Left forelimb (tissue), 1 donor: Measurements from ENCODE around the gene SMARCD1.
"Not testable (repeated sequence)": the region's sequence is repeated elsewhere in the genome, so short reads cannot be mapped to it uniquely, and the experiment has no call there.

Experiments used
- DNase-seq: peaks from one replicate; pipeline ENCODE4 v3.0.0-alpha.2; 2018; ENCODE audit warnings: low spot score

Gene SMARCD1

DNA sequence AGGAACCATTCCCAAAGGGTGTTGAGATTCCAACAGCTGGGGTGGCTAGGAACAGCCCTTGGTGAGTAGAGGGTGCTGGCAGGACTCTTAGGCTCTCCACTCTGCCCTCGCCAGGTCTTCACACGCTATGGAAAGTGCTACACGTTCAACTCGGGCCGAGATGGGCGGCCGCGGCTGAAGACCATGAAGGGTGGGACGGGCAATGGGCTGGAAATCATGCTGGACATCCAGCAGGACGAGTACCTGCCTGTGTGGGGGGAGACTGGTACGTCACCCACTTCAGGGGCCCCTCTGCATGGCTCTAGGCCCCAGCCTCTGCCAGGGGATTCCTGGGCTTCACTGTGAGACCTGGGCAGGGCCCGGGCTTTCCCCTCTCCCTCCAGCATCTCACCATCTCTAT, 8.0 kb upstream of the SMARCD1 start:
- no peak for DNase-seq

DNA sequence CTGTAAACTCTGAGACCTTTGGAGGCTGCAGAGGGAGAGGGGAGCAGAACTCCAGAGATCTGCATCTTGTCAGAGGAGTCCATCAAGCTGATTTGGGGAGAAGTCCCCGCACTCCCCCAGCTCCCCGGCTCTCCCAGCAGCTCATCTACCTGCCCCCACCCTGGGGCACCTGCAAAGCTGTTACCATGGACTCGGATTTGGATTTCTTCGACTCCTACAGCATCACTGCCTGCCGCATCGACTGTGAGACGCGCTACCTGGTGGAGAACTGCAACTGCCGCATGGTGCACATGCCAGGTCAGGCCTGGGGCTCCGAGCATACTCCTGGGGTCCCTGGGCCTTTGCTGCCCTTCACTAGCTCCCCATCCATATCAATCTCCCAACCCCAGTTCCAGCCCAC, 6.9 kb upstream of the SMARCD1 start:
- DNase-seq = no peak

DNA sequence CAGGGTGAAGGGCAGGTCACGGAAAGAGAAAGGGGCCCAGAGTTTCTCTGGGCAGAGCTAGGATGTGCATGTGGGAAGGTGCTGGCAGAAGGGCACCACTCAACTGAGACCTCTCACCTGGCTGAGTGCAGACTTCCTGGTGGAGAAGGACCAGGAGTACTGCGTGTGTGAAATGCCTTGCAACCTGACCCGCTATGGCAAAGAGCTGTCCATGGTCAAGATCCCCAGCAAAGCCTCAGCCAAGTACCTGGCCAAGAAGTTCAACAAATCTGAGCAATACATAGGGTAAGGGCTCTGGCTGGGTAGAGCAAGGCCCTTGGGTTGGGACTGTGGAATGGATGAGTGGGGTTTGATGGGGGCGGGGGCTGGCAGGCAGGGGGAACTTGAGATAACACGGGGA, 5.4 kb upstream of the SMARCD1 start:
- DNase-seq = no peak

DNA sequence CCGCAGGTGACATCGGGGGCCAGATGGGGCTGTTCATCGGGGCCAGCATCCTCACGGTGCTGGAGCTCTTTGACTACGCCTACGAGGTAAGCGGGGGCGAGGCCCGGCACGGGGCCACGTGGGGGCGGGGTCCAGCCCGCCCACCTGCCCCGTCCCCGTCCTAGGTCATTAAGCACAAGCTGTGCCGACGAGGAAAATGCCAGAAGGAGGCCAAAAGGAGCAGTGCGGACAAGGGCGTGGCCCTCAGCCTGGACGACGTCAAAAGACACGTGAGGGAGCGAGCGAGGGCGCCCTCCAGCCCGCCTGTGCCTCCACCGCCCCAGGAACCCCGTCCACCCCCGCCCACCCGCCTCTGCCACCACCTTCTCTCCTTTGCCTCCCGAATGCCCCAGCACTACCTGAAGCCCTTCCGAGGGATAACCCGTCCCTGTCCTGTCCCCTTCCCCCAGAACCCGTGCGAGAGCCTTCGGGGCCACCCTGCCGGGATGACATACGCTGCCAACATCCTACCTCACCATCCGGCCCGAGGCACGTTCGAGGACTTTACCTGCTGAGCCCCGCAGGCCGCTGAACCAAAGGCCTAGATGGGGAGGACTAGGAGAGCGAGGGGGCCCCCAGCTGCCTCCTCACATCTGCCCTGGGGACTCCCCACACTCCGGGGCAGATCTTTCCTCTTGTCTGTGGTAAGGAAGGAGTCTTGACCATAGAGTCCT, 3.9 kb upstream of the SMARCD1 start:
- no peak for DNase-seq

DNA sequence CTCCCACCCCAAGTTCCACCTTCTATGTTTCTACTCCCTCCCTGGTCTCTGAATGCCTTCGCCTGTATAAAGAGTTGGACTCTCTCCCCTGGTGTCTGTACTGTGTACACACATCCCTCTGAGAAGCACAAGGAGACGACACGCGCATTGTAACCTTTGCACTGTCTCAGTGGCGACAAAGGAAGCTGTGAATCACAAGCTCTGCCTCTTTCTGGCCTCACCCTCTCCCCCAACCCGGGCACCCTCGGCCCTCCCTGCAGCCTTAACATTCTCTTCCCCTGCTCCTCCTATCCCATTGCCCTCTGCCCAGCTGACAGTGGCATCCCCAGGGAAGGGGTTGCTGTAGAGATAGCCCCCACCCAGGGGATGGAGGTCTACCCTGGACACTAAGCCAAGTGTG, 2.5 kb upstream of the SMARCD1 start:
- DNase-seq = no peak

DNA sequence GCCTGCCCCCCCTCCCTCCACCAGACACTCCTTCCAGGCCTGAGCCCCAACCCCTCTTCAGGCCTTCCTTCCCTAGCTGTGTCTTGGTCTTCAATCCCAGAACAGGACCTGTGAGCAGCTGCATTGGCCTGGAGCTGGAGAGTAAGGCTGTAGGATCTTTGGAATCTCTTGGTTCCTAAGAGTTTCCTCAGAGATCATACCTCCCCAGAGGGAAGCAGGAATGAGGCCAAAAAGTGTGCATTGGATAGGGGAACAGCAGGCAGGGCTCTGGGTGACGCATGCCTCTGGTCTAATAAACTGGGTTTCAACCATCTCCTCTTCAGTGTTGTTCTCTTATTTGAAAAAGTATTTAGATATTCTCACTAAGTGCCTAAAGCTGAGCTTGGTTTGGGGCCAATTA, 1.8 kb upstream of the SMARCD1 start:
- no peak for DNase-seq

DNA sequence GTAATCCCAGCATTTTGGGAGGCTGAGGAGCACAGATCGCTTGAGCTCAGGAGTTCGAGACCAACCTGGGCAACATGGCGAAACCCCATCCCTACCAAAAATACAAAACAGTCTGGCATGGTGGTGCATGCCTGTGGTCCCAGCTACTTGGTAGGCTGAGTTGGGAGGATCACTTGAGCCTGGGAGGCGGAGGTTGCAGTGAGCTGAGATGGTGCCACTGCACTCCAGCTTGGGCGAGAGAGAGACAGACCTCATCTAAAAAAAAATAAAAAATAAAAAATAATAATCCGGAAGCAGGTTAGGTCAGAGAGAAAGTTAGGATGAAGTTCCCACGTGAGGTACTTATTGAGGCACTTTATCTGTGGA, 750 bp upstream of the SMARCD1 start:
- not testable (repeated sequence) for DNase-seq

DNA sequence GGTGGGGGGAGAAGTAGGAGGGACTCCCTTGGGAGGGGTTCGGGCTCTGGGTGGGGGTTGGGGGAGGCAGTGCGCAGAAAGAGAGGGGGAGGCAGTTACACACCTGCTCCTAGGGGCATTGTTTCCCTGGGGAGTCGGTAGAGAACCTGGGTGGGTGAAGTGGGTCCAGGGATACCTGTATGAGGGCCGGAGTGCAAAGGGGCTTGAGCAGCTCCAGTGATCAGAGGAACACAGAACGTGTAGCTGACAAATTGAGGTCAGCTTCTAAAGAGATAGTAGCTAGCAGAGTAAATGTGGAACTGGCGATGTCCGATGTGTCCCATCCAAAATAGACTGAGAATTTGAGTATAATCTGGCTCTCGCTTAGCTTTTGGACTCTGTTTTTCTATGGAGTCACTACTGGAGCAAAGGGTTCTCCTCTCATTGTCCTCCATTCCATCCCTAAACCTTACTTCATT, 502 bp downstream of the SMARCD1 start:
- no peak for DNase-seq

DNA sequence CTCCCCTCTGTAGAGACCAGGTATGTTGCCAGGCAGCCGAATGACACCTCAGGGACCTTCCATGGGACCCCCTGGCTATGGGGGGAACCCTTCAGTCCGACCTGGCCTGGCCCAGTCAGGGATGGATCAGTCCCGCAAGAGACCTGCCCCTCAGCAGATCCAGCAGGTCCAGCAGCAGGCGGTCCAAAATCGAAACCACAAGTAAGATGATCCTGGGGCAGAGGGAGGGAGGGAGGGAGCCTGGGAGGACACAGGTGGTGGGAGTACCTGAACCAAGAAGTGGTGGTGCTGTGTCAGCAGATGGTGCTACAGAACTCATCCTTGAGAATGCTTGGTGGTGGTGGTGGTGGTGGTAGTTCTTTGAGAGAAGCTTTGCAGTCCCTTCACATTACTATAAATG, 1.0 kb downstream of the SMARCD1 start:
- DNase-seq = no peak

DNA sequence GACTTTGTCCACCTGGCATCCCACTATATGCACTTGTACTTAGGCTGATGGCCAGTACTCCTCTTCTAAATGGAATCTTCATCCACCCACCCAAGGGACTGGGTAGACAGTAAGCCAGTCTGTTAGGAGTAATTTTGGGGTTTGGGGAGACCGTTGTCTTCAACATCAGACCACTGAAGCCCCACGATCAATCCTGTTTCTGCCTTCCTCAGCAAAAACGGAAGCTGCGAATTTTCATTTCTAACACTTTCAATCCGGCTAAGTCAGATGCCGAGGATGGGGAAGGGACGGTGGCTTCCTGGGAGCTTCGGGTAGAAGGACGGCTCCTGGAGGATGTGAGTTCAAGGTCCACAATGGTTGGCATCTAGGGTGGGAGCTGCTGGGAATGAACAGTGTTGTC, 2.0 kb downstream of the SMARCD1 start:
- DNase-seq = no peak

DNA sequence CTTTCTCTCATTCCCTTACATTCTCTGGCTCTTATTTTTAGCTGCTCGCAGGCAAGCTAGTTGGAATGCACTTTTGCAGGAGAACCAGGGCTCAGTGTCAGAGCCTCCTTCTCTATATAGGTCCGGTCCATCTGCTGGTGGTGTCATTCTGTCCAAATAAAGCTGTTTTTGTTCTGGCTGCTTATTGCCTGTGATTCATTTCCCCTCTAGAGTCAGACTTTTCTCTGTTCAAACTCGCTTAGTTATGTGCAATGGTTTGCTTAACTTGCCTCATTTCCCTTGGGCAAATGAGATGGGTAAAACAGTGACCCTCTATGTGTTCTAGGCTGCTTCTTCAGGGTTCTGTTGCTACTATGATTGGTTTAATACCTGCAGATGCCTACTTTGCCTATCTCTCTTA, 2.9 kb downstream of the SMARCD1 start:
- DNase-seq = no peak

DNA sequence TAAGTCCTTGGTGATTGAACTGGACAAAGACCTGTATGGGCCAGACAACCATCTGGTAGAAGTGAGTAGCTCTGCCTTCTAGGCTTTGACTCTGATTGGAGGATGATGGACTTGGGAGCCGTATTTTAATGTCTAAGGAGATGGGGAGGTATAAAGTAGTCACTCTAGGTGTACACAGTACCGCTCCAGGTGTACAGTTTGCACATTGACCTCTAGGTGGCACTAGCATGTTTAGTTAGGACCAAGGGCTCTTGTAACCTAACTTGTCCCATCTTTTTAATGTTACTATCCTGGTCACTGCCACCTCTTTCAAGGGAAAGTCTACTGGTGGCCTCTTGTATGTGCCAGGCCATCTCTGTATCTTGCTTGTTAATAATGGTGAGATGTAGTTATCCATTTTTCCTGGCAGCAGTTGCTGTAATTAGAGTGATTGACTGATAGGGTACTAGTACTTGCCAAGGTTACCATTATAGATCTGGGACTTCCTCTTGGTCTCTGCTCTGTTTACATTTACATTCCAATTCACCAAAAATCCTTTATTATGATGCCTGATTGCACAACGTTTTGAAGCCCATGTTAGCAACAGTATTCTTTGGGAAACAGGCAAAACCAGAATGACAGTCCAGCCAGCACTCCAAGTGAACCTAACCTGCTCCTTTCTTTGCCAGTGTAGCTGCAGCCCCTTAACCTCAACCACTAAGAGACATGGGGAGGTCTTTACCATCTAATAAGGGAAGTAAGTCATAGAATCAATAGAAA, 3.6 kb downstream of the SMARCD1 start:
- DNase-seq = no peak

DNA sequence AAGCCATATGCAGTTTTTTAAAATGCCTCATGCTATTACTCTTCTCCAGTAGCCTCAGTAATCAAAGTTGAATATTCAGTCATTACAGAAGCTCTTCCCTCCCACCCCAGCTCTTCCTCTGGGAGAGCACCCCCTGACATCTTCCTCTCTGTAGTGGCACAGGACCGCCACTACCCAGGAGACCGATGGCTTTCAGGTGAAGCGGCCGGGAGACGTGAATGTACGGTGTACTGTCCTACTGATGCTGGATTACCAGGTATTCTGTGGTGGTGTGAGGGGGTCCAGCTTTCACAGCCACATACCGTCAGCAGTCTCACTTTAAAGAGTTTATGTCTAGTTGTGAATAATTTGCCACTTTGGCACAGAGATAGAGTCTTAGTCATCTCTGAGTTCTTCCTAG, 4.6 kb downstream of the SMARCD1 start:
- DNase-seq = no peak

DNA sequence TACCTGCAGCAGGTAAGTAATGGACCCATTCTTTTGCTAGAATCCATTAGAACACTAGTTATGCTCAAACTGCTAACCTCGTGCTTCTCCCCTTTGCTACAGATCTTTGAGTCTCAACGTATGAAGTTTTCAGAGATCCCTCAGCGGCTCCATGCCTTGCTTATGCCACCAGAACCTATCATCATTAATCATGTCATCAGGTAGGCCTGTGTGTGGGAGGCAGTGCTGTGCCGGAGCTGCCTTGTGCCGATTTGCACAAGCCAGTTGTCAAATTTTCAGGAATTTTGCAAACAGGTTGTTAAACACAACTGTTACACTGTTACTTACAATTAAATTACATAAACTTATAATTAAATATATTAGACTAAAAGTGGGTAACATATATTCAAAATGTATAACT, 5.2 kb downstream of the SMARCD1 start:
- no peak for DNase-seq

DNA sequence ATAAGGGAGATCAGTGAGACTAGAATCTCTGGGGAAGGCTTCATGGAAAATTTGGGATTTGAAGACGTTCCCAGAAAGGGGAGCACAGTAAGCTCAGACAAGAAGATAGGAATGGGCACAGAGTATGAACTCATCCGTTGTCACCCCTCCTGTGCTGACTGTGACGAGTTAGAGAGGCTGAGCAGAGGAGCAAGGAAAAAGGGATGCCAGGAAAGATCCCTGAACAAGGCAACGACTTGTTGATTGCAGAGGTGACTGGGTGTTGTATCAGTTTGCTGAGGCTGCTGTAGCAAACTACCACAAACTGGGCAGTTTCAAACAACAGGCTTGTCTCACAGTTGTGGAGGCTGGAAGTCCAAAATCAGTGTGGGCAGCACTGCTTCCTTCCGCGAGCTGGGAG, 12.8 kb downstream of the SMARCD1 start:
- no peak for DNase-seq

DNA sequence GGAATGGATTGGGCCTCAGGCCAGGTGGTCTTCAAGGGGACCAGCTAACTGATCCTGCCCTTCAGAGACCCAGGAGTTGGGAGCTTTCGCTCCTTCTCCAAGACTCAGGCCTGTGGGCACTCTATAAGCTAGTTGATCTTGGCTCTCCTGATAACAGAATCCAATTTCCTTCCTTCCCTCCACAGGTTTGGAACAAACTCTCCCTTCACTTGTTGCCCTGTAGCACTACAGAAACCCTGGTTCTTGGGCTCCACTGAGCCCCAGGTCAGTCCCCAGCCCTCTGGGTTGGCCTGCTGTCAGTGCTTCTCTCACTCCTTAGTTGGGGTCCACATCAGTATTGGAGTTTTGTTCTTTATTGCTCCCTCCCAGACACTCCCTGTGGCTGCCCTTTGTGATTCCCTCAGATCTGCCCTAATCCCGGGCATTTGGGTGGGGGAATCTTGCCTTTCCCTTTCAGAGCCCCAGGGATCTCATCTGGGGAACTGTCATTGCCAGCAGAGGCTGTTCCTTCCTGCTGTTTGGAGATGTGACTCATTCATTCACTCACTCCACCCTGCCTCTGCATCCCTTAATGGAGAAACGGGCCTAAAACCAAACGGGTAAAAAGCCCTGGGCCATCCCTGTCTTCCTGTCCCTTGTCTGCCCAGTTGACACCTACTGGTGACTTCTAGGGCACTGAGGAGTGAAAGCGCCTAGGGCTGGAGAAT, 14.3 kb downstream of the SMARCD1 start:
- no peak for DNase-seq

DNA sequence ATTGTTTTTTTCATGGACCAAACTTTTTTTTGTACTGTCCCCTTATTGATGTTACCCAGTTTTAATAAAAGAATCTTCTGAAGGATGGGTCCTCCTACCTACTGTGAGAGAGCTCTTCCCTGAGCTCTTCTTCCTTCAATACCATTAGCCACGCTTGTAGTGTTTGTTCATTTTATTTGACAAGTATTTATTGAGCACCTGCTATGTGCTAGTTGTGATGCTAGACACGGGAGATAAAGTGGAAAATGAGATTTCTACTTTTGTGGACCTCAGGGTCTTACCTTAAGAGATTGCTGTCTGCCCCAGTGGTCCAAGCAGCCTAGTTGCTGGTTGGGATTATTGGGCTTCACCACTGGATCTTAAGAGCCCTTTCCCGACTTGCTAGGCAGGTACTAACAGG, 15.4 kb downstream of the SMARCD1 start:
- DNase-seq = no peak

DNA sequence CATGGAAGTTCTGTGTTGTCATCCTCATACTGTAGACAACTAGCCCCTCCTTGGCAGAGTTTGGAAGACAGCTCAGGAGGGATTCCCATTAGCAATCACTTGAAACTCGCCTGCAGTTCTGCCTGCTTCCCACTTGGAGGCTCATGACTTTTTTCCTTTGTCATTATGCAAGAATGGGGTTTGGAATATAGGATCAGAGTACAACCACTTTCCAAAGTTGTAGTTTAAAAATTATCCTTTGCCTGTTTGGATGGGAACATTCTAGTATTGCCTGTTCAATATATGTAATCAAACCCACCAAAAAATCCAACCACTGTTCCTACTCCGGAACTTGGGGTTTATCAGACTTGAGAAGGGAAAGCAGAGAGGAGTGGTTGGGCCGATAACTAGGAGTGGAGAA, 16.5 kb downstream of the SMARCD1 start:
- DNase-seq = no peak

DNA sequence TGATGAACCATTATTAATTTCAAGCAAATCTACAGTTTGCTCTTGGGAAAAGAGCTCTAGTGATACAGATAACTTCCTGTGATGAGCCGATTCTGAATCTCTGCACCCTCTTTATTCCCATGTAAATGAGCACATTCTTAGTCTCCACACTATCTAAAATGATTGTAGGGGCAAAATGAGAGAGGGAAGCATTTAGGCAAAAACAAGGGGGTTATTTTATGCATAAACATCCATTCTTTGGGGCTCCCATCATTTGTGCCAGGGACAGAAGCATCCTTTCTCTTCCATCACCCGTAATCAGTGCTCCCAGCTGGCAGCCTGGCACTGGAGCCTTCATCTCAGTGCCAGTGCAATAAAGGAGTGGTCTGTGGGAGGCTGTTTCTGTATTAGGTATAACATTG, 17.0 kb downstream of the SMARCD1 start:
- no peak for DNase-seq

DNA sequence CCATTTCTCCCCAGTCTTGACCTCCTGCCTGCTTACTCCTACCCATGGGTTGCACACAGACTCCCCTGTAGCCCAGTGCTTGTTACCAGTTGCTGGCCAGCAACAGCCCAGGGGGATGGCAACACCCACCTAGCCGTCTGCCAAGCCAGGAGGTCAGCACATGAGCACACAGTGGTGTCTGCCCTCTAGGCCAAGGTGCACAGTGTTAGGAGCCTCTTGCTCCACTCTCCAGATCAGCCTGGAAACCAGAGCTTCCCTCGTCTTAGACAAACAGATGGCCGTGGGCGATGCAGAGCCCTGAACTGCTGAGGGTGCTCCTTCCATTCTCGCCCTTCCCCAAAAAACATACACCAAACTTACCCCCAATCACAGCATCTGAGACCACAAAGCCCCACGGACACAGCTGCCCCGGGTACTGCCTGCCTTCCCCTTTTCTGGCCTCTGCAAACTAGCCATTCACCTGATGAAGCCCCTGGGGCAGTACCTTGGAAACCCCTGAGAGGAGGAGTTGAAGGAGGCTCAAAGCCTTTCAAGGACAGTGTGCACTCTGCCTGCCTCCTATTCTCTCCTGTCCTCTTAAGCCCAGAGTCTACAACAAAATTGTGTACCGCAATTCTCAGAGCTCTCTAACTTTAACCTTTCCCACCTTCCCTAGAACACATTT, 17.6 kb downstream of the SMARCD1 start:
- DNase-seq = no peak

DNA sequence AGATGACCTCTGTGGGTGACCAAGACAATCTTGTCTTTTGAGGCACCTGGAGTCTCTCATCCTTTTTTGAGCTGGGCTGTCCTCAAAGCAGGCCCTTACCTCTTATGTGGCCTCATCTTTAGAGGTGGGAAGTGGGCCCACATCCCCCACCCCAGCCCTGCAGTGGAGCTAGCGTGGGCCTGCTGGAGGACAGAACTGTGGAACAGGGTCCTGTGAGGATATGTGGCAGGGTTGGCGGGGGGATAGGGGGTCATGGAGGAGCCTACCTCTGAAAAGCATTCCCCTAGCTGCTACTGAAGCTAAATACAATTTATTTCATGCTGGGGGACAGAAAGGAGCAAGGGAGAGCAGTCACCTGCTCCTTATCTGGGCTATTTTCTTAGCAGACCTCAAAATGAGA, 18.2 kb downstream of the SMARCD1 start:
- no peak for DNase-seq

DNA sequence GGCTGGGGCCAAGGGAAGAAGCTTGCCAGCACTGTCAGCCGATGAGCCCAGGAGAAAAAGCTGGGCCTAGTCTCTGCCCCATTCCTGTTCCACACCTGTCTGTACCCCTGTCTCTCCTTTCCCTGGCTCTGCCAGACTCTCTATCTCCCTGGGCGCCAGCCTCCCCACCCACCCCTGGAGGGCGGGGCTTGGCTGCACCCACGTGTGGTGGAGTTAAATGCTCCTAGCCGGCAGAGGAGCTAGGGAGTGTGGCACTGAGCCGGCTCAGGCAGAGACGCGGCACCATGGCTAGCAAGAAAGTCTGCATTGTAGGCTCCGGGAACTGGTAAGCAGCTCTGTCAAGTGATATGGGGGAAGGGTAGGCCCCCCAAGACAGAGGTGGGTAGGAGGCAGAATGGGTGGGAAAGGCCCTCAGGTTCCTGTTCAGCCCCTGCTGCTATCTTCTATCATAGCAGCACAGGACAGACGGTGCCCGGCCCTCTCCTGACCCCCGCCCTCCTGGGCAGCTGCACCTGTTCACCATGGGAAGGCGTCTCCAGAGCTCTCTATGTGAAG, 18.7 kb downstream of the SMARCD1 start, which contains the start of gene GPD1:
Gene GPD1 (plus strand): TSS at position 242 of the 555 bp plus-strand sequence. CDS start 43 bp downstream, at position 285.
- no peak for DNase-seq
